Fibroblast of skin of left biceps (primary cell): ENCODE results near the gene TSPAN33.

Experiments
- DNase-seq, 2 experiments: peaks; one replicate each; pipeline ENCODE4 v3.0.0-alpha.2; 2013; ENCODE audit warnings: low read depth in 2 of 2

TSPAN33 gene

GRCh38 chr7:129136887-129137642 lies 7.4 kb upstream of the TSPAN33 start:
- no peak for DNase-seq

- DNase-seq: no peak
Observed at GRCh38 chr7:129143724-129144094, 798 bp upstream of the TSPAN33 start.

DNA sequence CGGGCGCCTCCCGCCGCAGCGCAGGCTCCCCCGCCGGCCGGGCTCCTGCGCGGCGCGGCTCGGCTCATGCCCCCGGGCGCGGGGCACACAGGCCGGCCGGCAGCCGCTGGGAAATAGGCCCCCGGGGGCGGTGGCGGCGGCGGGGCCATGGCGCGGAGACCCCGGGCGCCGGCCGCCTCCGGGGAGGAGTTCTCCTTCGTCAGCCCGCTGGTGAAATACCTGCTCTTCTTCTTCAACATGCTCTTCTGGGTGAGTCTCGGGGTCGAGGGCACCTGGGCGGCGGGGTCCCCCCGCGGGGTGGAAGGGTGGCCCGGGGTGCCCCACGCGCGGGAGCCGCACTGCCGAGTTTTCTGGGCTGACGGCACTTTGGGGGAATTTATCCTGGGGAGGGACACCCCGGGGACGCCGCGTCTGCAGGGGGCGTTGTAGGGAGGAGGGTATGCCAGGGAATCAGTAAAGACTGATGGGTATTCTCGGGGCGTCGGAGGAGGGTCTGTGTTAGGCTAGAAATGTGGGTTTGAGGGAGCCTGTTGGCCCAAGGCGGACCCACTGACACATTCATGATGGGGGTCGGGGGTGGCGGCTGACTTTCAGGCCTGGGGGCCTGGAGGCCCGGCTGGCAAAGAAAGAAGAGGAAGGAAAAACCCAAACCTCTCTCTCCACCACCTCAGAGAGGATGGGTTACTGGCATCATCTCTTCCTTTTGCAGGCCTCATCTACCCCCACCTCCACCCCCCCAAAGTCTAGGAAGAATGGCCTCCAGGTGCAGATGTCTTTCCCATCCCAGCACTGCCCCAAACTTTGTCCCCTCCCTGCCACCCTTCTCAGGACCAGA lies 544 bp downstream of the TSPAN33 start:
- DNase-seq: no peak

- no peak for DNase-seq
Observed at GRCh38 chr7:129146237-129146979, 1.9 kb downstream of the TSPAN33 start.

DNA sequence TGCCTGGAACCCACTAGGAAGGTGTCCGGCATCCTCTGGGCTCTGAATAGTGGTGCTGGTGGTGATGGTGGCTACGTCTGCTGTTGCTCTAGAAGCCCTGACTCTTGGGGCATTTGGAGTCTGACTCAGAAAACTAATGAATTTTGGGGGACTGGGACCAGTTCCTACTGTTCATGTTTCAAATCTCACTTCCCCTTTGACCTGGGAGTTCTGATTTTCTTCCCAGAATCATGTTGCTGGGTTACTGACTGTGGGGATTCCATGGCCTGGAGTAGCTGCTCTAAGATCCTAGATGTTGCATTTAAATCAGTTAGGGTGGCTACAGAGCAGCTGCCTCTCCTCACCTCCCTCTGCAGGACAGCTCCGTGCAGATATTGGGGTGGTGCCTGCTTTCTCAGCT lies 3.2 kb downstream of the TSPAN33 start:
- DNase-seq: no peak

DNA sequence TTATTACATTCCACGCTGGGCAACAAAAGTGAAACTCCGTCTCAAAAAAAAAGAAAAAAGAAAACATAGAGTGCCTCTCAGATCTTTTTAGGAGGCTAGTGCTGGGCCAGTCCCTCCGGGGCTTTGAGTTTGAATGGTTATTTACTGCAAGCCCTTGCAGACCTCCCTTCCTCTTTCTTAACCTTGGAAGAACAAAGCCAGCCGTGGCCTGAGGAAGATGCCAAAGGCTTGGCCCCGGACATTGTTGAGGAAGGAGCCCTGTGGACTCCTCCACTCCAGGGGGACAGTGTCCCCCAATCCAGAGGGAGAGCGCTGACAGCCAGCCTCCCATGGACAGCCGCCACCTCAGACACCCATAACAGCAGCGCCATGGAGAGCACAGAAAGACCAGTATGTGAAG lies 5.0 kb downstream of the TSPAN33 start:
- DNase-seq: no peak

DNA sequence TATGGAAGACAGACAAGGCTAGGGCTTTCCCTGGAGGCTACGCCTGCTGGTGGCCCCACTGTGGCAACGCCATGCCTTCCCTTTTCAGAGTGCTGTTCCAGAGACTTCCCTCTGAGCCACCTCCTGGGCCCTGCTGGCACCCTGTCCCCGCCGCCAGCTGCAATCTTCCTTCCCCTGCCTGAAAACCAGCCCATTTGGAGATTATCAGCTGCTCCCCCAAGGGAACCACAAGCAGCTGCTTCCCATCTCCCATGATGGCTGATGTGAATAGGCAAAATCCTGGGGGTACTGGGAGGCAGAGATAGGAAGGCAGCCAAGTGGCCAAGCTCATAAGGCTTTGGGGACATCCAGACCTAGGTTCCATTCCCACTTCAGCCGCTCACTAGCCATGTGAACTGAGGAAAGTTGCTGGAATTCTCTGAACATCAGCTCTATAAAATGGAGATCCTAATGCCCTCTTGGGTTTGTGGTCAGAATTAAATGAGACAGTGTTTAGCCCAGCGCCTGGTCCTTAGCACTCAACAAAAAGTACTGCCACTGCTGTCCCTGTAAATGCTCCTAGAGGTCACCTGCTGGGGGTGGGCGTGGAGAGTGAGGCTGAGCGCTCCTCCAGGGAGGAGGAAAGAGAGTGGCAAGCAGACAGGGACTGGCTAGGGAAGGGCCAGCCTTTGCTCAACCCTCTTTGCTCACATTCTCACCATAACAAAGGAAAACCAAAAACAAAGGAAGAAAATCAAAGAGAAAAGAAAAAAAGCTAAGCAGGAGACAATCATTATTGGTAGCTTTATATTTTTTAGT lies 5.9 kb downstream of the TSPAN33 start:
- DNase-seq: no peak

DNA sequence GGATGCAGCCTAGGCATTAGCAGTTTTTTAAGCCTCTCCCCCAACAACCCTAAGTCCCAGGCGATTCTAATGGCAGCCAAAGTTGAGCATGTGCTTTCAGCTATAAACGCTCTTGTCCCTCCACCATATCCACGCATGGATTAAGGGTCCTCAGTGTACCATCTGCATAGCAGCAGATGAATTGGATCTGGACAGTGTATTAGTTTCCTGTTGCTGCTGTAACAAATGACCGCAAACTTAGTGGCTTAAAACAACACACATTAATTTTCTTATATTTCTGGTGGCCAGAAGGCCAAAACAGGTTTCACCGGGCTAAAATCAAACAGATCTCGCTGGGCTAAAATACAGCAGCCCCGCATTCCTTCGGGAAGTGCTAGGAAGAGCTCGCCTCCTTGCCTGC lies 13.1 kb downstream of the TSPAN33 start:
- no peak for DNase-seq

DNA sequence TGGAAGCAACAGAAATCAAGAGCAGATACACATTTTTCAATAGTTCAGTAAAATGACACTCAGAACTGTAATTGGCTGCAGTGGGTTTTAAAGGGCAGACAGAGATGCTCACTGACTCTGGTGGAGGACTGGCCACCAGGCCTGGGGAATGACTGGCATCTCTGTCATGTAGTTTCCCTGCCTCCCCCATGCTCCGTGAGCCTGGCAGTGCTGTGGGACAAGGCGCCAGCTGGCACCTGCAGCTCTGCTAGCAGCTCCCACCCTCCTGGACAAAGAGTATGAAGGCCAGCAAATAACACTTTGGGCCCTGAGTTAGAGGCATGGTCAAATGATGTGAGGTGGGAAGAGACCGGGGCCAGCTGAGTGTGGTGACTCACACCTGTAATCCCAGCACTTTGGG lies 15.0 kb downstream of the TSPAN33 start:
- DNase-seq: no peak

DNA sequence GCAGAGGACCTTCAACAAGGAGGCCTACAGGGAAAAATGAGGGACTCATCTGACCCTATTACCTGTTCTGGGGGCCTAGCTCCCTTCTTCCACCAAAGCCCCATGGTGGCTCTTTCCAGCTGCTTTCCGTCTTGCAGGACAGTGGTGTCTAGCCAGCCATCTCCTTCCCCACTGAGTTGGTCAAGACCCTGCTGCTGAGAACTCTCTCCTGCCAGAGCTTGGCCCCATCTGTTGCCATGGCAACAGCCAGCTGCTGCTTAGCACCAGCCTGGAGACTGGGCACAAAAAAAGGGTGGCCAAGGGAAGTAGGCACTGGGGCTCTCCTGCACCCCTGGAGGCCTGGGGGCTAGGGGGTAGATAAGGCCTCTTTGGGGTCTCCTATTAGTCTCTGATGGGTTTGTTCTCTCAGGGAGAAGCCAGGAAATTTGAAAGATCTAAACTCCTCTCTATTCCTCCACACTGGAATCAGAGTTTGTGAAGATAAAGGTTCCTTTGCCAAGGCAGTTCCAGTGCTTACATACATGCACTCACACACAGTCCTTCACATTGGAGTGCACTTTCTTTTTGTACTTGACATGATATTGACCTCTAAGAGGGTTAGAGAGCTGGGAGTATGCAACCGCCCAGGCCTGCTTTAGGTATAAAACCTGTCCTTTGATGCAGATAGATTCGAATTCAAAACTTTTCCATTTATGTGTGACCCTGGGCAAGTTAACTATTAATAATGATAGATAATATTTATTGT lies 15.8 kb downstream of the TSPAN33 start:
- no peak for DNase-seq

DNA sequence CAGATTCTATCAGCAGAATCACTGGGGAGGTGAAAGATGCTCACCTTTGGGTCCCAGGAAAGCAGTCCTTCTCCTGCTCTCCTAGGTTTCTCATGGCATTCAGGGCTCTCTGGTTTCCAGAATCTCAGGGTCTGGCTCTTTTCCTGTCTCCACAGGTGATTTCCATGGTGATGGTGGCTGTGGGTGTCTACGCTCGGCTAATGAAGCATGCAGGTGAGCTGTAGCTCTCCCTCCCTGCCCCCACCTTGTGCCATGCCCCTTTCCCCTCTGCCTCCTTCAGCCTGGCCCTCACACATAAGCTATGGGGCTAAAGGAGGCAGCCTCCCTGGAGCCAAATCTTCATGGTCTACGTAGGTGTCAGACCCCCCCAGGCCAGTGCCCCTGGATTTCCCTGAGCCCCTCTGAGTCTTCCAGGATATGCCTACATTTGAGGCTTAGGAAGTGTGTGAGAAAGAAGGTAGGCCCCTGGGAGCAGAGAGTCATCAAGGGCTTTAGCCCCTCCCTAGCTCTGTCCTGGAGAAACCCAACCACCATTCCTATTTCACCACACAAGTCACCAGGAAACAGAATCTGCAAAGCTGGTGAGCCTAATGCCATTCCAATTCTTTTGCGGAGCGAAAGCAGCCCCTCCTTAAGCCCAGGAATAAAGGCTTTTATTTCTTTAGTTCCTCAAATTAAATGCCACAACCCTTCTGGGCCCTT lies 17.2 kb downstream of the TSPAN33 start:
- no peak for DNase-seq

DNA sequence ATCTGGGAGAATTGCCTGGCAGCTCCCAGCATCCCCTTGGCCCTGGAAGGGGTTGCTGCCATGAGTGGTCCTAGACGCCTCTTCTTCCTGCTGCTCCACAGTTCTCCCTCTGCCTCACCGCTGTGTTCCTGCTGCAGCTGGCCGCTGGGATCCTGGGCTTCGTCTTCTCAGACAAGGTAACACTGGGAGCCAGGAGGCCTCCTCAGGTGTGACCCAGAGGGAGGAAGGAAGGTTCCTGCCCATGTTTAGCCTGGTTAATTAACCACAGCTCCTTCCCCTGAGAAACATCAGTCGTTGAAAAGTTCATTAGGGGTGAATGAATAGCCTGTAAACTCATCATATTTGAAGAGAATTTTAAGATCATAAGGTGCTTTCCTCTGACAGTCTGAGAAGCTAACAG lies 18.2 kb downstream of the TSPAN33 start:
- no peak for DNase-seq

DNA sequence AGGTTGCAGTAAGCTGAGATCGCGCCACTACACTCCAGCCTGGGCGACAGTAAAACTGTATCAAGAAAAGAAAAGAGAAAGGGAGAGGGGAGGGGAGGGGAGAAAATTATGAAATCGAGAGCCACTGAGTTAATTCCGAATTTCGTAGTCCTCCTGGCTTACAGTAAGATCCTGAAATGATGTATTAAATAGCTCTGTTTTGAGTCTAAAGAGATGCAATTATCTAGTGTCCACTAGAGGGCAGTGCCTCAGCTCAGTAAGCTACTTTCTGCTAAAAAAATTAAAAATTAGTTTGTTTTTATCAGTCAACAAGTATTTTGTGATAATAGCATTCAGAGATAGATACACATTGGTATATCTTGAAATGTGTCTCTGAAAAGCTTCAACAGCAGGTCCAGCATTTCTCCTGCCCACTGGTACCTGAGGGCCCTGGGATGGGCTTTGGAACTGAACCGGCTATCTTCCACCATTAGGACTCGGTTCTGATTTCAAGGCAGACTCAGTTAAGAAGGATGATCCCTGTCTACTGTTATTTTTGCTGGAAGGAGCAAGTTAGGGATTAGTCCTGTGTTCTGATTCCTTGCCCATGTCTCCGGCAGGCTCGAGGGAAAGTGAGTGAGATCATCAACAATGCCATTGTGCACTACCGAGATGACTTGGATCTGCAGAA lies 19.5 kb downstream of the TSPAN33 start:
- no peak for DNase-seq

- DNase-seq: no peak
Observed at GRCh38 chr7:129166745-129167144, 22.2 kb downstream of the TSPAN33 start.

- no peak for DNase-seq
Observed at GRCh38 chr7:129167817-129168216, 23.3 kb downstream of the TSPAN33 start.

- no peak for DNase-seq
Observed at GRCh38 chr7:129168231-129169021, 23.9 kb downstream of the TSPAN33 start.

DNA sequence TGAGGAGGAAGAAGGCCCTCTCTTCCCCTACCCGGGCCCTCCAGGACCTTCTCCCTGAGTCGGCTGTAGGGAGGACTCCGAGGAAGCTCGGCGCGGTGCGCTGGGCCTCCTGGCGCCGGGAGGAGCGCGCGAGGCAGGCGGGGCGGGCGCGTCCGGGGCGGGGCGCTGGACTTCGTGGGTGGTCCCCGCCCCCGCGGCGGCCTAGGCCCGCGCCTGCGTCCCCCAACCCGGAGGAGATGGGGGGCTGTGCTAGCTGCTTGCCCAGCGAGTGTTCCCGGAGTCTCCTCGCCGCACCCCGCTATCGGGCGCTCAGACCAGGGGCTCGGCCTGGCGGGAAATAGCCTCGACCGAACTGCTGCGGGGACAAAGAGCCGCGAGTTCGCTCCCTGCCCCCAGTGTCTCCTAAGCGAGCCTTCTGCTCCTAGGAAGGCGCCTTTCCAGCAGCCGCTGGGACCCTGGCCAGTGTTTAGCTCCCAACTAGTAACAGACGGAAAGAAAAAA lies 24.7 kb downstream of the TSPAN33 start:
- DNase-seq: no peak

DNA sequence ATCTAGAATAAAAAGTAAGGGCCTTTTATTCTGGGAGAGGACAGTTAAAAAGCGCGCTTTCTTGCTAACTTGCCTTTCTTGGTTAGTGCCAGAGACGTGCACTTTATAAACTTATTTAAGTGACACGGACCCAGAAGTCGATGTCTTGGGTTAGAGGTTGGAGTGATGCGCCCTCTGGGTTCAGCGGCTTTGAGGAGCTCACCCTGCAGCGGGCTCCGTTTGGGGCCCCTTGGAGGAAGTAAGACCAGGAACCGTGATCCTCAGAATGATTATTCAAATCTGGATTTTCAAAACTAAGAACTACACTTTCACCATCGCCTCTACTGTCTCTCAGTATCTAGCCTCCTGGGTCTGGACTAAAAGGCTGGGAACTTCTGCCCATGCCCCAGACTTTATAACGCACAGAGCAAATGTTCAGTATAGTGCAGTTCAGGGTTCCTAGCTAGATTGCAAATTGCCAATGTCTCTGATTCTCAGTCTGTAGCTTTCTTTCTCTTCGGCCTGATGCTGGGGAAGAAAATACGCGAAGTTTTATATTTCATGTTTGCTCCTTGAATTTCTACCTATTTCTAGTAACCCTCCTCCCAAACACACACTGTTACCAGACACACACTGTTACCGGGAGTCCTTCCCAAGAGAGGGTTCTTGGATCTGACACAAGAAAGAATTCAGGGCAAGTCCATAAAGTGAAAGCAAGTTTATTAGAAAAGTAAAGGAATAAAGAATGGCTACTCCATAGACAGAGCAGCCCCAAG lies 25.4 kb downstream of the TSPAN33 start:
- no peak for DNase-seq
